Measurements from ENCODE around the gene C15orf39.
"Not testable (repeated sequence)": the region's sequence is repeated elsewhere in the genome, so short reads cannot be mapped to it uniquely, and the experiment has no call there.

DNA sequence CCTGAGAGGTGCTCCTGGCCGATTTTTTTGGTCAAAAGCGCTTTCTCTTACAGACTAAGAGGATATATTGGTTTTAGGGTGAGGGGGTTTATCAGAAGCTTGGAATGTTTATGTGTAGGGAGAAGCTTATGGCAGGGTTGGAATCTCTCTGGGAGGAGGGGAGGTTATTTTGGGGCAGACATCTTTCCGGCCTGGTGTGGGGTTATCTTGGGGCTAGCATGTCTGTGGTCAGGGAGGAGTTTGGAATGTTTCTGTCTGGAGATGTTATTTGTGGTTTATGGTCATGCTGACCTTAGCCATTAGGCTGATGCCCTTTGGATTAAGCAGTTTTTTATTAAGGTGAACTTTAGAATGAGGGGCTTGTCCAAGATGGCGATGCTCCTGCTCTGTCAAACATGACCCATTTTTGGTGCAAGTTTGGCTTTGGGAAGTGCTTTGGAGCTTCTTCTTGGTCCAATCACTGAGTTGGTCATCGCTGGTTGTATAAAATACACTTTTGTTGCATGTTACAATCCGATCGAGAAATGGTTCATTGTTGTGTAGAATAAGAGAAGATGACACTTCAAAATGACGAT, 35.1 kb upstream of the C15orf39 start:
- TF ChIP-seq, protein P1, sequence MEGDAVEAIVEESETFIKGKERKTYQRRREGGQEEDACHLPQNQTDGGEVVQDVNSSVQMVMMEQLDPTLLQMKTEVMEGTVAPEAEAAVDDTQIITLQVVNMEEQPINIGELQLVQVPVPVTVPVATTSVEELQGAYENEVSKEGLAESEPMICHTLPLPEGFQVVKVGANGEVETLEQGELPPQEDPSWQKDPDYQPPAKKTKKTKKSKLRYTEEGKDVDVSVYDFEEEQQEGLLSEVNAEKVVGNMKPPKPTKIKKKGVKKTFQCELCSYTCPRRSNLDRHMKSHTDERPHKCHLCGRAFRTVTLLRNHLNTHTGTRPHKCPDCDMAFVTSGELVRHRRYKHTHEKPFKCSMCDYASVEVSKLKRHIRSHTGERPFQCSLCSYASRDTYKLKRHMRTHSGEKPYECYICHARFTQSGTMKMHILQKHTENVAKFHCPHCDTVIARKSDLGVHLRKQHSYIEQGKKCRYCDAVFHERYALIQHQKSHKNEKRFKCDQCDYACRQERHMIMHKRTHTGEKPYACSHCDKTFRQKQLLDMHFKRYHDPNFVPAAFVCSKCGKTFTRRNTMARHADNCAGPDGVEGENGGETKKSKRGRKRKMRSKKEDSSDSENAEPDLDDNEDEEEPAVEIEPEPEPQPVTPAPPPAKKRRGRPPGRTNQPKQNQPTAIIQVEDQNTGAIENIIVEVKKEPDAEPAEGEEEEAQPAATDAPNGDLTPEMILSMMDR (IDR thresholded peaks at IDR 0.05), result not testable (repeated sequence)
- not testable (repeated sequence) for TF ChIP-seq POLR2A (IDR thresholded peaks at IDR 0.05)
